A549 treated with AZD9567 at 1 μM for 4 hours (cell line): Measurements from ENCODE around the gene SLC25A5. TPM values are rescaled to one million over a fixed set of nuclear protein-coding genes. Genes with fewer than 3 reads are reported as not detected.

Experiments
- total RNA-seq: library from RNA; stranded (reverse); fragments of 200-300 nt; extraction: Qiagen RNA extraction; gene quantifications from 5 replicates; pipeline ENCODE4 v1.2.3, GENCODE V29; 2022; ENCODE audit not compliant: insufficient read depth

SLC25A5 gene
- total RNA-seq: 733 to 792 TPM (median 784 TPM) in 5 replicates

DNA sequence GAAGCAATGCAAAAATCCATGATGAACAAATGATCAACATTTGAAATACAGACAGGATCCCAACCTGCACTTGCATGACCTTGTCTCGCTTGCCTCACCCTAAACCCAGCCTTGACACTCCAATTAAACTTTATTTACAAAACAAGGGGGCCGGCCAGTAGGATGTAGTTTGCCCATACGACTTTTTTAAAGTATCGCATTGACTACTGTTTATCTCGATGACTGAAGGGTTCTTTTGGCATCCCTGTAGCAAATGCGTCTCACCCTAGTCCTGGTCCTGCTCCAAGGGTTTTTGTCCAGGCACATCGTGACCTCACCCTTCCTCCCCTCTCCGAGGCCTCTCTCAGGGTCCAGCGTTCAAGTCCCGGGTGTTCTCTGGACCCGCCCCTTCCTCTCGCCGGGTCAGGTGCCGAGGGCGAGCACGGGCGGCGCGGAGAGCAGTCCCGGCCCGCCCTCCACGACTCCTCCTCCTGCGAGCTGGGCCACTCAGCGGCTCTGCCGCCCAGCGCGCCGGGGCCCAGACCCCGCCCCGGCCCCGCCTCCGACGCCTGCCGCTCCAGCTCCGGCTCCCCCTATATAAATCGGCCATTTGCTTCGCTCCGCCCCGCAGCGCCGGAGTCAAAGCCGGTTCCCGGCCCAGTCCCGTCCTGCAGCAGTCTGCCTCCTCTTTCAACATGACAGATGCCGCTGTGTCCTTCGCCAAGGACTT, at the start of gene SLC25A5:
SLC25A5 (plus strand) TSS at position 603 of the 709 bp plus-strand sequence; CDS start at position 675, 72 bp downstream.

Other genes with a start within 250 kb of the SLC25A5 start
- gene PGRMC1, start 232.2 kb upstream of the SLC25A5 start, total RNA-seq: 135 to 178 TPM (median 158 TPM) in 5 replicates
- 26.8 to 30.5 TPM (median 29.8 TPM) in 5 replicates for gene SLC25A43, start 69.1 kb upstream of the SLC25A5 start, total RNA-seq
- 30.9 to 41.6 TPM (median 32.2 TPM) in 5 replicates for gene STEEP1, start 97.0 kb downstream of the SLC25A5 start, total RNA-seq
- gene UBE2A, start 106.1 kb downstream of the SLC25A5 start, total RNA-seq: 138 to 176 TPM (median 142 TPM) in 5 replicates
- 17.6 to 22.3 TPM (median 18.5 TPM) in 5 replicates for gene NKRF, start 138.0 kb downstream of the SLC25A5 start, total RNA-seq
- gene SEPTIN6, start 224.7 kb downstream of the SLC25A5 start, total RNA-seq: 9.6 to 16.0 TPM (median 11.4 TPM) in 5 replicates